MCF 10A (cell line): ENCODE measurements around the gene ARFIP2. TPM values are rescaled to one million over a fixed set of nuclear protein-coding genes. Genes with fewer than 3 reads are reported as not detected.

Source experiments
- BruUV-seq: library from RNA; stranded (reverse); fragments of 400-500 nt; replicated peaks from 2 replicates; lab custom pipeline; 2021; lab: Mats Ljungman, UMichigan
- CTCF ChIA-PET: fragments of 300-600 bp; sonication (Branson Sonifier 250); formaldehyde crosslinking; extraction: SDS; loops from one replicate; lab custom pipeline; 2021; ENCODE audit warnings: antibody characterized with exemption, inconsistent platforms; lab: Yijun Ruan, JAX
- POLR2A ChIA-PET: fragments of 300-600, 350-650 bp; sonication (Branson Sonifier 250); formaldehyde crosslinking; extraction: SDS; loops from one replicate; lab custom pipeline; 2020; ENCODE audit warnings: antibody characterized with exemption, inconsistent platforms; lab: Yijun Ruan, JAX
- DNase-seq: peaks from one replicate; pipeline ENCODE4 v3.0.0-alpha.2; 2018; ENCODE audit not compliant: unreplicated experiment
- H3K27ac Mint-ChIP-seq: one replicate; pipeline ENCODE4 v1.8.0; 2022; ENCODE audit warnings: mild to moderate bottlenecking, low read depth, mixed read lengths; ENCODE audit not compliant: unreplicated experiment
- H3K27me3 Mint-ChIP-seq: one replicate; pipeline ENCODE4 v1.8.0; 2022; ENCODE audit warnings: mixed read lengths; ENCODE audit not compliant: insufficient read depth, unreplicated experiment
- H3K36me3 Mint-ChIP-seq: one replicate; pipeline ENCODE4 v1.8.0; 2022; ENCODE audit warnings: mild to moderate bottlenecking, moderate library complexity, mixed read lengths; ENCODE audit not compliant: insufficient read depth, unreplicated experiment
- H3K4me1 Mint-ChIP-seq: one replicate; pipeline ENCODE4 v1.8.0; 2022; ENCODE audit warnings: mixed read lengths; ENCODE audit not compliant: insufficient read depth, unreplicated experiment
- H3K4me3 Mint-ChIP-seq: one replicate; pipeline ENCODE4 v1.8.0; 2022; ENCODE audit warnings: mild to moderate bottlenecking, moderate library complexity, mixed read lengths; ENCODE audit not compliant: unreplicated experiment
- H3K9me3 Mint-ChIP-seq: one replicate; pipeline ENCODE4 v1.8.0; 2022; ENCODE audit warnings: mixed read lengths; ENCODE audit not compliant: unreplicated experiment
- intact Hi-C: fragments of 100-400 bp; cut with micrococcal nuclease; formaldehyde crosslinking; loops from 2 replicates; pipeline ENCODE4 v1.14.1; 2022
- total RNA-seq: library from RNA; stranded (reverse); gene quantifications from 2 replicates; pipeline ENCODE4 v1.2.3, GENCODE V29; 2022
- TF ChIP-seq, protein P1 (sequence below): fragments of 200-600 bp; IDR thresholded peaks from one replicate; pipeline ENCODE4 v1.8.0; 2022; ENCODE audit warnings: antibody characterized with exemption, mild to moderate bottlenecking; ENCODE audit not compliant: unreplicated experiment

ARFIP2 gene
- total RNA-seq, 1 experiment from 2014 or later: 96.0 TPM

DNA sequence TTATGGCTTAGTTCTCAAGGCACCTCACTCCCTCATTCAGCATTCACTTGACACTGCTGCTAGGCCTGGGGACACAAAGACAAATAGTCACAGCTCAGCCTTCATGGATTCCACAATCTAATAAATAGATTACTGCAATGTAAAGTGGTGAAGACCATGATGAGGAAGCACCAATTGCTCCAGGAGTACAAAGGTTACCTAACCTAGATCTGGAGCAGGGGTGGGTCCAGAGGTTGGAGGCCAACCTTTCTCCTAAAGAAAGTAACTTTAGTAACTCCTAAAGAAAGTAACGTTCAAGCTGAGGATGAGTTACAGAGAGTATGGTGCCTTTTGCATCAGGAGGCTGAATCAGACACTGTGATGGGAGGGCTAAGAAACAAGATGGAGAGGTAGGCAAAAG, 11.5 kb downstream of the ARFIP2 start:
- peaks cover 6% of the 10 kb centered on the region for H3K36me3 Mint-ChIP-seq
- no TSS peak for BruUV-seq
- no peaks in the 10 kb centered on the region for H3K9me3 Mint-ChIP-seq
- no peak overlapping the region for H3K4me3 Mint-ChIP-seq
- H3K4me1 Mint-ChIP-seq: no peaks in the 10 kb centered on the region
- H3K27me3 Mint-ChIP-seq: no peaks in the 10 kb centered on the region
- ChIA-PET CTCF (interaction anchor here (0.6 to 2.8 kb wide), 4 partner anchors 16 to 91 kb away, joined by 3 to 15 read pairs (median 9); no protein-coding TSS in a partner anchor), POLR2A (interaction anchor here (1.0 kb wide), 1 partner anchor 12 kb away, joined by 3 read pairs; the partner anchor contains the start of genes ARFIP2 and TIMM10B)
- intact Hi-C loops: no loop called here
- TF ChIP-seq, protein P1, sequence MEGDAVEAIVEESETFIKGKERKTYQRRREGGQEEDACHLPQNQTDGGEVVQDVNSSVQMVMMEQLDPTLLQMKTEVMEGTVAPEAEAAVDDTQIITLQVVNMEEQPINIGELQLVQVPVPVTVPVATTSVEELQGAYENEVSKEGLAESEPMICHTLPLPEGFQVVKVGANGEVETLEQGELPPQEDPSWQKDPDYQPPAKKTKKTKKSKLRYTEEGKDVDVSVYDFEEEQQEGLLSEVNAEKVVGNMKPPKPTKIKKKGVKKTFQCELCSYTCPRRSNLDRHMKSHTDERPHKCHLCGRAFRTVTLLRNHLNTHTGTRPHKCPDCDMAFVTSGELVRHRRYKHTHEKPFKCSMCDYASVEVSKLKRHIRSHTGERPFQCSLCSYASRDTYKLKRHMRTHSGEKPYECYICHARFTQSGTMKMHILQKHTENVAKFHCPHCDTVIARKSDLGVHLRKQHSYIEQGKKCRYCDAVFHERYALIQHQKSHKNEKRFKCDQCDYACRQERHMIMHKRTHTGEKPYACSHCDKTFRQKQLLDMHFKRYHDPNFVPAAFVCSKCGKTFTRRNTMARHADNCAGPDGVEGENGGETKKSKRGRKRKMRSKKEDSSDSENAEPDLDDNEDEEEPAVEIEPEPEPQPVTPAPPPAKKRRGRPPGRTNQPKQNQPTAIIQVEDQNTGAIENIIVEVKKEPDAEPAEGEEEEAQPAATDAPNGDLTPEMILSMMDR: no peak
- H3K27ac Mint-ChIP-seq: no peak overlapping the region
- no peak for DNase-seq

DNA sequence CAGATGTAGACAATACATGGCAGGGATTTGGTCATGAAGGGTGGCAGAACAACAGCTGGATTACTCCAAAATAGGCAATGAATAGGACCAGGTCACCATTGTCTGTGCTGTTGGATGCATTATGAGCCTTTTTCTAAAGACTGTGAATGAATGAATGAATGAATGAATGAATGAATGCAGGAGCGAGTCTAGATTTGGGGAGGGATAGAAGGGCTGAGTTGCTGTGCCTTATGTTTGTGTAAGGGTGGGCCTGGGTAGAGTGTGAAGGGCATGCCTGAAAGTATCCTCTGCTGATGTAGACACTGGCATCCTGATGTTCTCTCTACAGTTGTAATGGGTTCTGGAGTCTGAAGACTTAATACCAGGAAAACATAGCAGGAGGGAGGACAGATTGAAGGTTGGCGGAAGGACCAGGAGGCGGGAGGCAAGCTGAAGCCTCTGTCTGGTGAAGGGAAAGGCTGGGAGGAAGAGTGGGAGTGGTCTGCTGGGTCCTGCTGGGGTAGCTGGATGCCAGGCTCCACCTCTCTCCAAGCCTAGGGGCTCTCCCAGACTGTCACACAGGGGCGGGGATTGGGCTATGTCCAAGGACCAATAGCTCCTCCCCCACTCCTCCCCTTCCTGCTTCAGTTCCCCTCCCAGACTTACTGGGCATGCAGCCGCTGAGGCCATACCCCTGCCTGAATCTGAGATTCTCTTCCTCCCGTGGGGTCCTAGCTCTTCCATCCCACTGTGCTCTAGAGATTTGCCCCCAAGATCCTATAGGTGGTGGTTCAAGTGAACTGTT, 12.2 kb downstream of the ARFIP2 start:
- no peak overlapping the region for H3K4me3 Mint-ChIP-seq
- POLR2A ChIA-PET: no interaction called here
- no peaks in the 10 kb centered on the region for H3K9me3 Mint-ChIP-seq
- no peaks in the 10 kb centered on the region for H3K27me3 Mint-ChIP-seq
- intact Hi-C loops: no loop called here
- CTCF ChIA-PET: interaction anchor here (0.6 to 2.8 kb wide), 4 partner anchors 15 to 90 kb away, joined by 3 to 15 read pairs (median 9); no protein-coding TSS in a partner anchor
- H3K27ac Mint-ChIP-seq: no peak overlapping the region
- TF ChIP-seq, protein P1: no peak
- peak; percentile 33 for DNase-seq
- BruUV-seq: no TSS peak
- no peaks in the 10 kb centered on the region for H3K4me1 Mint-ChIP-seq
- peaks cover 7% of the 10 kb centered on the region for H3K36me3 Mint-ChIP-seq

DNA sequence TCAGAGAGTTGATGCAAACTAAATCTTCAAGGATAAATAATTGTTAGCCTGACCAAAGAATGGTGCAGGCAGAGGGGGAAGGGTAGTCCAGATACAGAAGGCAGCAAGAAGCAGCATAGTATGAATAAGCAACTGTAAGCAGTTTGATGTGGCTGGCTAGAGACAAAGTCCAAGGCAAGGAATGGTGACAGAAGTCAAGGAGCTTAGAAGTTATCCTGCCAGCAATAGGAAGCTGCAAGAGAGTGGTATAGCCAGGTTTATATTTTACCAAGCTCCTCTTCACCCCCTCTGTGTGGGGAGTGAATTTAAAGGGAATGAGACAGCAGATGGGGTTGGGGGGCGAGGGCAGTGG, 22.1 kb downstream of the ARFIP2 start:
- POLR2A ChIA-PET: no interaction called here
- CTCF ChIA-PET: interaction anchor here (0.6 to 1.7 kb wide), 6 partner anchors 8 to 319 kb away, joined by 3 to 7 read pairs (median 4); no protein-coding TSS in a partner anchor
- Mint-ChIP-seq H3K4me1 (no peaks in the 10 kb centered on the region), H3K36me3 (peaks cover 5% of the 10 kb centered on the region), H3K27ac (no peak overlapping the region), H3K9me3 (no peaks in the 10 kb centered on the region), H3K27me3 (no peaks in the 10 kb centered on the region), H3K4me3 (no peak overlapping the region)
- no peak for DNase-seq
- BruUV-seq: no TSS peak
- TF ChIP-seq, protein P1: no peak
- intact Hi-C loops: no loop called here

DNA sequence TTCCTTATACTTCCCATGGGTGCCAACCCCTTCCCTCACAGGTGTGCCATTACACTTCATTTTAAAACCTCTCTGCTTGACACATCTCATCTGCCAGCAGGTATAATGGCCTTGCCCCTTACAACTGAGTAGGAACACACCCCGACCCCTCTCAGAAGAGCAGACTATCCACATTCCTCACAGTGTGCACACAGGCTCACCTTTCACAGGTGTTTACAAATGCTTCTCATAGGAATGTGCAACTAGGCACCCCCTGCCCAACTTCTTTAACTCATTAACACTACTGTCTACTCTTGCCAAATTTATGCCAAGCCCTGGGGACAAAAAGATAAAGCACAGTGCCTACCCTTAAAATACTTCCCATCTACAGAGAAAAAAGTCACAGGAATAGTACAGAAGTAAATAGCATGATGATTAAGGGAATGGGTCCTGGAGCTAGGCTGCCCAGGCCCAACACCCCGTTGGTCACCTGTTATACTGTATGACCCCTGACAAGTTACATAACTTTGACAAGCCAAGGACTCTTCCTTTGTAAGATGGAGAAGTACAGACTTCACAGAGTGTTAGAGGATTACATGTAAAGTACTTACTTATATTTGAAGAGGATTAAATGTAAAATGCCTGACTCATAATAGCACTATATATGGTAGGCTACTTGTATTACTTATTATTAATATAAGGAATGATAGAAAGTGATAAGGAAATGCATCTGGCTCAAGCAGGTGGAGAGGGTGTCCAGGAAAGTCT, 22.6 kb downstream of the ARFIP2 start:
- H3K27me3 Mint-ChIP-seq: no peaks in the 10 kb centered on the region
- H3K4me1 Mint-ChIP-seq: no peaks in the 10 kb centered on the region
- intact Hi-C loops: no loop called here
- POLR2A ChIA-PET: no interaction called here
- H3K9me3 Mint-ChIP-seq: no peaks in the 10 kb centered on the region
- no peak overlapping the region for H3K4me3 Mint-ChIP-seq
- H3K27ac Mint-ChIP-seq: no peak overlapping the region
- H3K36me3 Mint-ChIP-seq: peaks cover 1% of the 10 kb centered on the region
- DNase-seq: no peak
- CTCF ChIA-PET: interaction anchor here (0.6 to 1.4 kb wide), 3 partner anchors 7 to 319 kb away, joined by 3 to 4 read pairs (median 4); no protein-coding TSS in a partner anchor
- no TSS peak for BruUV-seq
- TF ChIP-seq, protein P1: no peak
